PC-9 (cell line): ENCODE data around the gene SMURF1. TPM values are rescaled to one million over a fixed set of nuclear protein-coding genes. Genes with fewer than 3 reads are reported as not detected.

Experiments
- BruUV-seq: library from RNA; stranded (reverse); fragments of 400-500 nt; replicated peaks from 2 replicates; lab custom pipeline; 2021; lab: Mats Ljungman, UMichigan
- CTCF ChIA-PET: fragments of 300-600 bp; sonication (Branson Sonifier 250); formaldehyde crosslinking; loops from one replicate; lab custom pipeline; 2022; ENCODE audit warnings: antibody characterized with exemption; lab: Charles Lee
- POLR2A ChIA-PET: fragments of 300-600 bp; sonication (Branson Sonifier 250); formaldehyde crosslinking; loops from one replicate; lab custom pipeline; 2022; ENCODE audit warnings: antibody characterized with exemption; ENCODE audit not compliant: unreplicated experiment; lab: Charles Lee
- DNase-seq, 2 experiments: peaks; one replicate each; pipeline versions ENCODE4 v3.0.0 to v3.0.0-alpha.2; 2015 to 2022; ENCODE audit warnings: mixed read lengths in 1 of 2
- H2AFZ ChIP-seq: fragments of 200-600 bp; sonication (generic); 2 replicates; pipeline ENCODE4 v1.8.1; 2017; ENCODE audit warnings: antibody characterized with exemption
- H3F3A ChIP-seq: fragments of 200-600 bp; sonication (generic); 2 replicates; pipeline ENCODE4 v1.8.1; 2017; ENCODE audit warnings: antibody characterized with exemption, mild to moderate bottlenecking, low read depth; ENCODE audit not compliant: insufficient read depth
- H3K27ac ChIP-seq: fragments of 200-600 bp; sonication (generic); 2 replicates; pipeline ENCODE4 v1.6.1; 2016; ENCODE audit warnings: mixed run types
- H3K27me3 ChIP-seq: fragments of 200-600 bp; sonication (generic); 2 replicates; pipeline ENCODE4 v1.6.1; 2016; ENCODE audit warnings: low read depth, mixed run types; ENCODE audit not compliant: insufficient read depth
- H3K36me3 ChIP-seq: fragments of 200-600 bp; sonication (generic); 2 replicates; pipeline ENCODE4 v1.6.1; 2016; ENCODE audit warnings: low read depth, mixed run types
- H3K4me1 ChIP-seq: fragments of 200-600 bp; sonication (generic); replicated peaks from 2 replicates; pipeline ENCODE4 v1.6.1; 2016; ENCODE audit warnings: mixed run types; ENCODE audit not compliant: insufficient read depth
- H3K4me2 ChIP-seq: fragments of 200-600 bp; sonication (generic); 2 replicates; pipeline ENCODE4 v1.6.1; 2017; ENCODE audit warnings: mixed run types
- H3K4me3 ChIP-seq: fragments of 200-600 bp; sonication (generic); 2 replicates; pipeline ENCODE4 v1.6.1; 2016; ENCODE audit warnings: mixed run types
- H3K79me2 ChIP-seq: fragments of 200-600 bp; sonication (generic); 2 replicates; pipeline ENCODE4 v1.6.1; 2017; ENCODE audit warnings: low read depth, mixed run types
- H3K9me2 ChIP-seq: fragments of 200-600 bp; sonication (generic); 2 replicates; pipeline ENCODE4 v1.8.1; 2017; ENCODE audit warnings: mild to moderate bottlenecking; ENCODE audit not compliant: insufficient read depth
- H3K9me3 ChIP-seq: fragments of 200-600 bp; sonication (generic); 2 replicates; pipeline ENCODE4 v1.8.1; 2016; ENCODE audit warnings: low read depth; ENCODE audit not compliant: insufficient read depth
- H4K20me1 ChIP-seq: fragments of 200-600 bp; sonication (generic); 2 replicates; pipeline ENCODE4 v1.8.1; 2017; ENCODE audit not compliant: insufficient read depth
- CTCF ChIP-seq: fragments of 200-600 bp; sonication (generic); conservative IDR thresholded peaks from 2 replicates; pipeline ENCODE4 v1.6.1; 2017; ENCODE audit warnings: mixed run types, antibody characterized with exemption, mild to moderate bottlenecking, moderate library complexity
- EZH2 ChIP-seq: fragments of 200-600 bp; sonication (generic); IDR thresholded peaks from 2 replicates; pipeline ENCODE4 v1.8.0; 2017; ENCODE audit warnings: antibody characterized with exemption, low read depth
- intact Hi-C: fragments of 100-400 bp; cut with micrococcal nuclease; formaldehyde crosslinking; loops from one replicate; pipeline ENCODE4 v1.10.0; 2022; ENCODE audit not compliant: unreplicated experiment
- total RNA-seq: library from RNA; stranded (reverse); gene quantifications from 2 replicates; pipeline ENCODE4 v1.2.3, GENCODE V29; 2021

SMURF1 gene
- total RNA-seq, 1 experiment from 2014 or later, result 53.2 TPM

GRCh38 chr7:99109108-99110051 lies 34.5 kb downstream of the SMURF1 start:
- peaks cover 100% of the 10 kb centered on the region for H3K79me2 ChIP-seq
- peaks cover 36% of the 10 kb centered on the region for H4K20me1 ChIP-seq
- intact Hi-C loops, result loop anchor here (2.0 kb wide), 2 partner anchors 15 to 33 kb away; no protein-coding TSS in a partner anchor
- H3K36me3 ChIP-seq, result peaks cover 9% of the 10 kb centered on the region; the same call in 1 of the 2 replicates
- peak overlapping the region; percentile 52 for H3K27ac ChIP-seq
- H3K9me2 ChIP-seq, result no peaks in the 10 kb centered on the region
- H3K4me2 ChIP-seq, result peak overlapping the region; percentile 56
- H3K9me3 ChIP-seq, result no peaks in the 10 kb centered on the region
- H2AFZ ChIP-seq, result no peak overlapping the region
- ChIA-PET POLR2A (interaction anchor here (0.6 kb wide), 1 partner anchor 36 kb away, joined by 15 read pairs; no protein-coding TSS in a partner anchor), CTCF (no interaction called here)
- TF ChIP-seq CTCF (no peak), EZH2 (no peak)
- no peak overlapping the region for H3K4me3 ChIP-seq
- peaks cover 95% of the 10 kb centered on the region for H3K4me1 ChIP-seq
- H3K27me3 ChIP-seq, result no peaks in the 10 kb centered on the region
- peak; percentile 59 to 70 for DNase-seq
- BruUV-seq, result no TSS peak
- H3F3A ChIP-seq, result peaks cover 72% of the 10 kb centered on the region

- CTCF ChIA-PET, result no interaction called here
- H3K27me3 ChIP-seq, result no peaks in the 10 kb centered on the region
- peaks cover 7% of the 10 kb centered on the region; the same call in 1 of the 2 replicates for H3K36me3 ChIP-seq
- BruUV-seq, result no TSS peak
- H3K79me2 ChIP-seq, result peaks cover 100% of the 10 kb centered on the region
- TF ChIP-seq CTCF (no peak), EZH2 (no peak)
- peaks cover 31% of the 10 kb centered on the region for H4K20me1 ChIP-seq
- no peaks in the 10 kb centered on the region for H3K9me3 ChIP-seq
- H3K27ac ChIP-seq, result peak overlapping the region; percentile 52; the same call in 1 of the 2 replicates
- H3F3A ChIP-seq, result peaks cover 75% of the 10 kb centered on the region
- no peak overlapping the region for H2AFZ ChIP-seq
- no peaks in the 10 kb centered on the region for H3K9me2 ChIP-seq
- peak overlapping the region; percentile 56; the same call in 1 of the 2 replicates for H3K4me2 ChIP-seq
- H3K4me1 ChIP-seq, result peaks cover 95% of the 10 kb centered on the region
- DNase-seq, result no peak
- intact Hi-C loops, result loop anchor here (2.0 kb wide), 2 partner anchors 16 to 34 kb away; no protein-coding TSS in a partner anchor
- POLR2A ChIA-PET, result no interaction called here
- no peak overlapping the region for H3K4me3 ChIP-seq
Measured at GRCh38 chr7:99108613-99109012, 35.3 kb downstream of the SMURF1 start.

- POLR2A ChIA-PET, result no interaction called here
- Histone ChIP-seq H3K79me2 (peaks cover 100% of the 10 kb centered on the region), H3K9me2 (no peaks in the 10 kb centered on the region), H3F3A (peaks cover 66% of the 10 kb centered on the region), H3K4me1 (peaks cover 93% of the 10 kb centered on the region), H3K4me3 (no peak overlapping the region), H3K4me2 (peak overlapping the region; percentile 32), H2AFZ (no peak overlapping the region), H4K20me1 (peaks cover 28% of the 10 kb centered on the region), H3K9me3 (no peaks in the 10 kb centered on the region), H3K36me3 (peaks cover 7% of the 10 kb centered on the region; the same call in 1 of the 2 replicates), H3K27ac (peak overlapping the region; percentile 37), H3K27me3 (no peaks in the 10 kb centered on the region)
- no TSS peak for BruUV-seq
- TF ChIP-seq CTCF (no peak), EZH2 (no peak)
- DNase-seq, result peak in 1 of 2 experiments; percentile 69
- intact Hi-C loops, result no loop called here
- CTCF ChIA-PET, result no interaction called here
Measured at GRCh38 chr7:99106821-99107241, 37.1 kb downstream of the SMURF1 start.
